ENCODE data around the gene BSCL2.
A peak's percentile ranks its signal among the peaks of the same experiment; 100 is the strongest.

The BSCL2 gene

GRCh38 chr11:62725646-62726045, 18.4 kb upstream of the BSCL2 start:
- peak overlapping the region; percentile 99 for H3K9ac ChIP-seq (ENCODE audit: low read length)
- TF ChIP-seq CTCF (IDR thresholded peaks at IDR 0.05; ENCODE audit: low read depth, low read length), result no peak
- TF ChIP-seq EZH2phosphoT487 (IDR thresholded peaks at IDR 0.05; ENCODE audit: low read depth), result no peak
- H3K27ac ChIP-seq (ENCODE audit: low read length), result peak overlapping the region; percentile 96
- peaks cover 17% of the 10 kb centered on the region for H3K4me1 ChIP-seq (ENCODE audit: low read length)
- peaks cover 55% of the 10 kb centered on the region for H3K36me3 ChIP-seq (replicated peaks; ENCODE audit: low read depth, low read length)
- no peaks in the 10 kb centered on the region for H3K9me3 ChIP-seq (ENCODE audit: insufficient read depth, low read length)
- no peaks in the 10 kb centered on the region for H3K27me3 ChIP-seq (ENCODE audit: low read depth, low read length)
- peaks cover 28% of the 10 kb centered on the region for H4K20me1 ChIP-seq (ENCODE audit: insufficient read depth, low read length)
- H3K4me3 ChIP-seq (ENCODE audit: low read length), result peak overlapping the region; percentile 91
- peak overlapping the region; percentile 91 for H3K4me2 ChIP-seq (ENCODE audit: low read length)
- no peak overlapping the region for H2AFZ ChIP-seq (ENCODE audit: low read depth, low read length)
- peaks cover 88% of the 10 kb centered on the region for H3K79me2 ChIP-seq (ENCODE audit: low read length)

DNA sequence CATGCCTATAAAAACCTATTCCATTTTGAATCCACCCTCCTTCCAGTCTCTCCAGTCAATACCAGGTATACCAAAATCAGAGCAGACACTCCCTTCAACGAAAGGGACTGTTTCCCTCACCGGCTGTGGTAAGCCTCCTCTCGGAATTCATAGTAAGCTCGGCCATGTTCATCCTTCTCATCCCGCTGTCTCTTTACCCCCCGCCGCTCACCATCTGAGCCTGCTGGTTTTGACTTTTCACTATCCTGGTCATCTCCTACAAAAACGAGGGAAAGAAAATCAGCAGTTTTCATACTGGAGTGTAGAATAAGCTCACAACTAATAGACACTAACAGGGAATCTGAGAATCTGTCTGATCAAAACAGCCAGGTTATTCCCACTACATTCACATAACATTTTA, 16.9 kb upstream of the BSCL2 start:
- Histone ChIP-seq H3K4me3 (ENCODE audit: low read length) (peak overlapping the region; percentile 91; the same call in 1 of the 2 replicates), H4K20me1 (ENCODE audit: insufficient read depth, low read length) (peaks cover 28% of the 10 kb centered on the region), H3K27me3 (ENCODE audit: low read depth, low read length) (no peaks in the 10 kb centered on the region), H2AFZ (ENCODE audit: low read depth, low read length) (no peak overlapping the region), H3K9ac (ENCODE audit: low read length) (0 out of 2 replicates have a peak overlapping the region, but pooled peaks have one; percentile 99), H3K4me2 (ENCODE audit: low read length) (peak overlapping the region; percentile 91), H3K27ac (ENCODE audit: low read length) (no peak overlapping the region), H3K9me3 (ENCODE audit: insufficient read depth, low read length) (no peaks in the 10 kb centered on the region), H3K36me3 (replicated peaks; ENCODE audit: low read depth, low read length) (peaks cover 66% of the 10 kb centered on the region), H3K79me2 (ENCODE audit: low read length) (peaks cover 84% of the 10 kb centered on the region), H3K4me1 (ENCODE audit: low read length) (peaks cover 9% of the 10 kb centered on the region)
- no peak for TF ChIP-seq EZH2phosphoT487 (IDR thresholded peaks at IDR 0.05; ENCODE audit: low read depth)
- no peak for TF ChIP-seq CTCF (IDR thresholded peaks at IDR 0.05; ENCODE audit: low read depth, low read length)

GRCh38 chr11:62721994-62722393, 14.8 kb upstream of the BSCL2 start:
- H3K36me3 ChIP-seq (replicated peaks; ENCODE audit: low read depth, low read length), result peaks cover 82% of the 10 kb centered on the region
- H3K4me2 ChIP-seq (ENCODE audit: low read length), result no peak overlapping the region
- H3K27ac ChIP-seq (ENCODE audit: low read length), result no peak overlapping the region
- H3K9me3 ChIP-seq (ENCODE audit: insufficient read depth, low read length), result no peaks in the 10 kb centered on the region
- no peaks in the 10 kb centered on the region for H3K27me3 ChIP-seq (ENCODE audit: low read depth, low read length)
- peaks cover 9% of the 10 kb centered on the region for H3K4me1 ChIP-seq (ENCODE audit: low read length)
- TF ChIP-seq EZH2phosphoT487 (IDR thresholded peaks at IDR 0.05; ENCODE audit: low read depth) (no peak), CTCF (IDR thresholded peaks at IDR 0.05; ENCODE audit: low read depth, low read length) (peak; percentile 4; the same call in 1 of the 2 replicates)
- H4K20me1 ChIP-seq (ENCODE audit: insufficient read depth, low read length), result peaks cover 28% of the 10 kb centered on the region
- no peak overlapping the region for H2AFZ ChIP-seq (ENCODE audit: low read depth, low read length)
- H3K4me3 ChIP-seq (ENCODE audit: low read length), result no peak overlapping the region
- no peak overlapping the region for H3K9ac ChIP-seq (ENCODE audit: low read length)
- H3K79me2 ChIP-seq (ENCODE audit: low read length), result peaks cover 89% of the 10 kb centered on the region

DNA sequence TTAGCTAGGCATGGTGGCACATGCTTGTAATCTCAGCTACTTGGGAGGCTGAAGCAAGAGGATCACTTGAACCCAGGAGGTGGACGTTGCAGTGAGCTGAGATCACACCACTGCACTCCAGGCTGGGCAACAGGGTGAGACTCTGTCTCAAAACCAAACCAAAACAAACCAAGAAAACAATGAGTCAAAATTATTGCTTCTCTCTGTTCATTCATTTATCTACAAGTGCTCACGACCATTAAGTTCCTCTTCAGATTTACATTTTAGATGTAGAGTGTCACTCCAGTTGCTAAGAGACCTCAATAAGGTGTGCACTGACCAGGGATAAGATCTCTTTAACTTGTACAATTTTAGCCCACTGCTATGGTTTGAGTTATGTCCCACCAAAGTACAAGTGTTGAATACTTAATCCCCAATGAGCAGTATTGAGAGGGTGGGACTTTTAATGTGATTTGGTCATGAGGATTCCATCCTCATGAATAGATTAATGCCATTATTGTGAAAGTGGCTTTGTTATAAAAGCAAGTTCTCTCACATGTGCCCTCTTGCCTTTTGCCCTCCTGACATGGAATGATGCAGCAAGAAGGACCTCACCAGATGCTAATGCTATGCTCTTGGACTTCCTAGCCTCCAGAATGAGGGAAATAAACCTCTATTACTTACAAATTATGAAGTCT, 12.2 kb upstream of the BSCL2 start:
- H3K4me1 ChIP-seq (ENCODE audit: low read length), result peaks cover 3% of the 10 kb centered on the region
- peaks cover 81% of the 10 kb centered on the region for H3K79me2 ChIP-seq (ENCODE audit: low read length)
- H3K27ac ChIP-seq (ENCODE audit: low read length), result no peak overlapping the region
- H3K9me3 ChIP-seq (ENCODE audit: insufficient read depth, low read length), result no peaks in the 10 kb centered on the region
- H4K20me1 ChIP-seq (ENCODE audit: insufficient read depth, low read length), result peaks cover 8% of the 10 kb centered on the region
- H3K4me3 ChIP-seq (ENCODE audit: low read length), result no peak overlapping the region
- H3K36me3 ChIP-seq (replicated peaks; ENCODE audit: low read depth, low read length), result peaks cover 87% of the 10 kb centered on the region
- no peak overlapping the region for H3K9ac ChIP-seq (ENCODE audit: low read length)
- no peak overlapping the region for H3K4me2 ChIP-seq (ENCODE audit: low read length)
- no peaks in the 10 kb centered on the region for H3K27me3 ChIP-seq (ENCODE audit: low read depth, low read length)
- no peak for TF ChIP-seq EZH2phosphoT487 (IDR thresholded peaks at IDR 0.05; ENCODE audit: low read depth)
- no peak for TF ChIP-seq CTCF (IDR thresholded peaks at IDR 0.05; ENCODE audit: low read depth, low read length)
- H2AFZ ChIP-seq (ENCODE audit: low read depth, low read length), result no peak overlapping the region
